ENCODE data around the gene PTOV1.

The PTOV1 gene

GRCh38 chr19:49877879-49878743, 27.2 kb downstream of the PTOV1 start:
- TF ChIP-seq CTCF (IDR thresholded peaks at IDR 0.05; ENCODE audit: extremely low read depth, insufficient read depth, missing control alignments) = no peak
- in situ Hi-C loops (cut with MboI; ENCODE audit: low pct_unique_long_range_greater_than_20kb, low sequenced_read_pairs, unreplicated experiment) = no loop called here
- peak; percentile 98 for DNase-seq (ENCODE audit: low spot score)

GRCh38 chr19:49878744-49879070, 27.7 kb downstream of the PTOV1 start:
- no peak for TF ChIP-seq CTCF (IDR thresholded peaks at IDR 0.05; ENCODE audit: extremely low read depth, insufficient read depth, missing control alignments)
- DNase-seq (ENCODE audit: low spot score) = no peak
- in situ Hi-C loops (cut with MboI; ENCODE audit: low pct_unique_long_range_greater_than_20kb, low sequenced_read_pairs, unreplicated experiment) = no loop called here

GRCh38 chr19:49879243-49879963, 28.4 kb downstream of the PTOV1 start:
- DNase-seq (ENCODE audit: low spot score) = no peak
- no peak for TF ChIP-seq CTCF (IDR thresholded peaks at IDR 0.05; ENCODE audit: extremely low read depth, insufficient read depth, missing control alignments)
- in situ Hi-C loops (cut with MboI; ENCODE audit: low pct_unique_long_range_greater_than_20kb, low sequenced_read_pairs, unreplicated experiment) = no loop called here

- no peak for DNase-seq (ENCODE audit: low spot score)
- no peak for TF ChIP-seq CTCF (IDR thresholded peaks at IDR 0.05; ENCODE audit: extremely low read depth, insufficient read depth, missing control alignments)
- in situ Hi-C loops (cut with MboI; ENCODE audit: low pct_unique_long_range_greater_than_20kb, low sequenced_read_pairs, unreplicated experiment) = no loop called here
These were observed 29.4 kb downstream of the PTOV1 start for GRCh38 chr19:49880162-49880869.

GRCh38 chr19:49881186-49881585, 30.2 kb downstream of the PTOV1 start:
- in situ Hi-C loops (cut with MboI; ENCODE audit: low pct_unique_long_range_greater_than_20kb, low sequenced_read_pairs, unreplicated experiment) = no loop called here
- no peak for TF ChIP-seq CTCF (IDR thresholded peaks at IDR 0.05; ENCODE audit: extremely low read depth, insufficient read depth, missing control alignments)
- DNase-seq (ENCODE audit: low spot score) = no peak

- TF ChIP-seq CTCF (IDR thresholded peaks at IDR 0.05; ENCODE audit: extremely low read depth, insufficient read depth, missing control alignments) = no peak
- no peak for DNase-seq (ENCODE audit: low spot score)
- in situ Hi-C loops (cut with MboI; ENCODE audit: low pct_unique_long_range_greater_than_20kb, low sequenced_read_pairs, unreplicated experiment) = no loop called here
These were observed 30.9 kb downstream of the PTOV1 start for GRCh38 chr19:49881672-49882394.
